HG02588 (cell line): ENCODE measurements around the gene TET1.
A peak's percentile ranks its signal among the peaks of the same experiment; 100 is the strongest.
"Not testable (repeated sequence)": the region's sequence is repeated elsewhere in the genome, so short reads cannot be mapped to it uniquely, and the experiment has no call there.

Experiments used
- ATAC-seq: cut with Tn5 transposase; IDR thresholded peaks from one replicate; pipeline ENCODE4 v1.9.1; 2021; ENCODE audit warnings: mild to moderate bottlenecking, moderate library complexity; ENCODE audit not compliant: unreplicated experiment

TET1 gene

GRCh38 chr10:68560186-68560942 is at the start of gene TET1:
TSS of gene TET1 (plus strand) at chr10:68560337. CDS start at chr10:68572339, 12,002 bp downstream.
- ATAC-seq: no peak

DNA sequence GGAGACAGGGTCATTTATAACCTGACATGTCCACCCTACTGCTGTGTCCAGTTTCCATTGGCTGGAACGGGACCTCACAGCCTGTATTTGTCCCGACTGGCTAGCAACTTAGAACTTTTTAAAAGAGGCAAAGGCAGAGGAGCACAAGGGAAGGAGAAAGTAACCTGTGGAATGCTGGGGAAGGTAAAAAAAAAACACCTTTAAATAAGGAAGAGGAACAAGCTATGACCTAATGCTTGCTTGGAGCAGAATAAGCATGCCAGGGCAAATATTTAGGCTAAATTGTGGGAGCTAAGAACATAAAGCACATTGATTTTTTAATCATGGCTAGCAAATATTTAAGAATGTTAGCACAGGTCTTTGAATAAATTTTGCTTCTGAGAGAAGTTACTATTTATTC is 43.9 kb upstream of the TET1 start:
- not testable (repeated sequence) for ATAC-seq

- ATAC-seq: no peak
Observed at GRCh38 chr10:68516766-68517165, 43.4 kb upstream of the TET1 start.

- ATAC-seq: no peak
Observed at GRCh38 chr10:68517188-68517587, 42.9 kb upstream of the TET1 start.

- not testable (repeated sequence) for ATAC-seq
Observed at GRCh38 chr10:68518609-68519008, 41.5 kb upstream of the TET1 start.

GRCh38 chr10:68525490-68526038 is 34.6 kb upstream of the TET1 start:
- not testable (repeated sequence) for ATAC-seq

DNA sequence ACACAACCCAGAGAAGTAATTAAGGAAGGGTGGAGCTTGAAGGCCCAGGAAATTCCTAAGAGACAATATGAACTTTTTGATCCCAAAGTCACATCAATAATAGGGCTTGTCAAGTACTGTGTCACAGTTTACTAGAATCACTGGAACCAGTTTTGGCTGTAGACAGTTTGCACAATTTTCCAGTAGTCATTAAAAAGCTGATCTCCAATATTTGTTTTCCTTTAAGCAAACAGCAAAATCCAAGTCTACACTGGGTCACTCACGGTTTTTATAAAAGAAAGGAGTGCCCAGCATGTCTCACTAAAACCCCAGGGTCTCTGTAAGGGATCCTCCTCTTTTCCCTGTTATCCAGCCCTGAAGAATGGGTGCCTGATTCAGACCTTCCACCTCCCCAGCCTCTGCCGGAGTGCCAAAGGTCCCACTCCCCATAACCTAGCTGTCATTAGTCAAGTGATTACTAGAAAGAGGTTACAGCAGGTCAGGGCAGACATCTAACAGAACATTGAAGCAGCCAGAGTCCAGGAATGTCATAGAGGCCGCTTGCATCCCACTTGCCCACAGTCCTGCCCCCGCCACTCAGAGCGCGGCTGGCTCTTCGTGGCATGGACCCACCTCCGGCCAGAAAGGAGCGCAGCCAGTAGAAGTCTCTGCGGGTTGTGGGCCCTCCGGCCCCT is 33.4 kb upstream of the TET1 start:
- ATAC-seq: peak; percentile 52

GRCh38 chr10:68536973-68537372 is 23.2 kb upstream of the TET1 start:
- ATAC-seq: no peak

GRCh38 chr10:68537796-68538195 is 22.3 kb upstream of the TET1 start:
- ATAC-seq: no peak

DNA sequence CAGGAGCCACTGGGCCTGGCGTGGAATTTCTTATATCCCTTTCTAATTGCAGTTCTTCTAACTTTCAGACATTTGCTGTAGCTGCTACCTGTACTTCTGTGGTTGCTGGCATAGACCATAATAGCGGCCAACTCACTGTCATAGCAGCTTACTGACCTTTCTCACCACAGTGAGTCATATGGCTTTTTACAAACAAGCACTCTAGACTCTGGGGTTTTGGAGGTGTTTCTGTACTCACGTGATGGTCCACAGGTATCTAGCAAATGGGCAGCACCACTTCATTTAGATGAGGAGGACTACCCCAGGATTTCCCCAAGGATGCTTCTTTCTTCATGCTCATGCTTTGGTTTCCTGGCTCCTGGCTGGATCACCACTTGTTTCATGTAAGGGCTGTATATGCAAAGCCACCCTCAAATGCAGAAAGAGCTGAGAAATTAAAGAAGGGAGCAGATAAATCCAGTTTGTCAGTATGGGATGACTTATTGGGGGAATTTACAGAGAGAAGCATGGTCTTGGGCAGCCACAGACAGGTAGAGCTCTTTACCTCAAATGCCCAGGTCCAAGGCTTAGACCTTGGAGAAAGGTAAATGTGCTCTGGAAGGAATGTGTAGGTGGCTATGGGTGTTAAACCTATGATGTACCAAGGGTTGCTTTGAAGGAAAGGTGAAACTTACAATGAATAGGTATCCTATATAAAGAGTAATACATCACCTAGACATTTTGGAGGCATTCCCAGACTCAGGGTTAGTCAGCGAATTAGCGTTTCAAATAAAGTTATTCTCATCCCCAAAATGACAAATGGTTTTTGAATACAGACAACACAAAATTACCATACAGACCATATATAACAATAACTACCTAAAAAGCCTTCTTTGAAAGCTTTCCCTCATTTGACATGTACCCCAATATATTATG is 16.9 kb upstream of the TET1 start:
- ATAC-seq: no peak

DNA sequence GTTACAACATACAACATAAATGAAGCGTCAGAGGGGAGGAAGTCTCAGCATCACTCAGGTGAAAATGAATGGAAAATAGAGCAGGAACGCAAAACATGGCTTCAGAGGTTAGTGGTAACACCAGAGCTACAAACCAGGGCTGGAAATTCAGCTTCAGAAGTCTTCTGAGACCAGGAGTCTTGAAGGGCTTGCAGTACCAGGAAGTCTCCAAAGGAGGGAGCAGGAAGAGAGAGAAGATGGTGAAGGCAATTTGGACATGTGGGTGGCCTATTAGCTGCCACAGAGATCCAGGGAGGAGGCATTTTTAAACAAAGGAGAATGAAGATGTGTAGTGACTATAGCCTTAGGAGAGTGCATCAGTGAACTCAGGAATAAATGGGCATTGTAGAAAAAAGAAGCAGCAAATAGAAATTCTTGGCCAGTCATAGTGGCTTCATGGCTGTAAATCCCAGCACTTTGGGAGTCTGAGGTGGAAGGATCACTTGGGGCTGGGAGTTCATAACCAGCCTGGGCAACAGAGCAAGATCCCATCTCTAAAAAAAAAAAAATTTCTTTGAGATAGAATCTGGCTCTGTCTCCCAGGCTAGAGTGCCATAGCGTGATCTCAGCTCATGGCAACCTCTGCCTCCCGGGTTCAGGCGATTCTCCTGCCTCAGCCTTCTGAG is 9.3 kb upstream of the TET1 start:
- peak; percentile 55 for ATAC-seq

GRCh38 chr10:68553138-68553537 is 7.0 kb upstream of the TET1 start:
- ATAC-seq: no peak

DNA sequence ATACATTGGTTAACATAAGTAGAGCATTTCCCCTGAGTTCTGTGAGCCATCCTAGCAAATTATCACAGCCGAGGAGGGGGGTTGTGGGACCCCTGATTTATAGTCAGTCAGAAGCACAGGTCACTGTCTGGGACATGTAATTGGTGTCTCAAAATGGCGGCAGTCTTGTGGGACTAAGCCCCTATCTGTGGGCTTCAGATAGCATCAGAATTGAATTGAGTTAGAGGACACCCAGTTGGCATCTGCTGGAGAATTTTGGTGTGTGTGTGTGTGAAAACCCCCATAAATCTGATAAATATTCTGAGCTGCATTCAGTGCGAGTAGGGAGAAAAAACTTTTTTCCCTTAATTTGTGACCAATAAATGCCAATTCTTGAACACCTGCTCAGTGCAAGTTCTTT is 6.5 kb upstream of the TET1 start:
- no peak for ATAC-seq

GRCh38 chr10:68558478-68558877 is 1.7 kb upstream of the TET1 start:
- no peak for ATAC-seq

- ATAC-seq: no peak
Observed at GRCh38 chr10:68559251-68559650, 886 bp upstream of the TET1 start.

GRCh38 chr10:68559841-68560185 is 324 bp upstream of the TET1 start:
- no peak for ATAC-seq

GRCh38 chr10:68560943-68561864 is 1.1 kb downstream of the TET1 start:
- ATAC-seq: no peak

- no peak for ATAC-seq
Observed at GRCh38 chr10:68561865-68562649, 1.9 kb downstream of the TET1 start.
